ENCODE results near the gene SPNS1. TPM values are rescaled to one million over a fixed set of nuclear protein-coding genes. Genes with fewer than 3 reads are reported as not detected.

Gene SPNS1
- total RNA-seq, 1 experiment from 2014 or later = 38.6 TPM

DNA sequence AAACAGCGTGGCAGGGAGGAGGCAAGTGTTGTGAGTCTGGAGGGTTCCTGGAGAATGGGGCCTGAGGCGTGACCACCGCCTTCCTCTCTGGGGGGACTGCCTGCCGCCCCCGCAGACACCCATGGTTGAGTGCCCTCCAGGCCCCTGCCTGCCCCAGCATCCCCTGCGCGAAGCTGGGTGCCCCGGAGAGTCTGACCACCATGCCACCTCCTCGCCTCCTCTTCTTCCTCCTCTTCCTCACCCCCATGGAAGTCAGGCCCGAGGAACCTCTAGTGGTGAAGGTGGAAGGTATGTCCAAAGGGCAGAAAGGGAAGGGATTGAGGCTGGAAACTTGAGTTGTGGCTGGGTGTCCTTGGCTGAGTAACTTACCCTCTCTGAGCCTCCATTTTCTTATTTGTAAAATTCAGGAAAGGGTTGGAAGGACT is 42.8 kb upstream of the SPNS1 start, which contains the start of gene CD19:
Gene CD19, plus strand, starts transcription at position 171 of the 425 bp plus-strand sequence. Its CDS starts 30 bp downstream, at position 201.
- H3K23me2 ChIP-seq (ENCODE audit: insufficient read length, low read depth, low read length, poor library complexity, severe bottlenecking) = peaks cover 5% of the 10 kb centered on the region
- no peak within 1 kb of the TSS for H2BK15ac ChIP-seq (ENCODE audit: low read depth, low read length)
- no peak within 1 kb of the TSS for H2BK120ac ChIP-seq (ENCODE audit: low read depth, low read length, poor library complexity, severe bottlenecking)
- Mint-ChIP-seq H3K27ac (peak within 1 kb of the TSS in 2 of 3 experiments; percentile 88 to 94; a peak in 5 of 7 replicates), H3K36me3 (ENCODE audit: insufficient read depth in 1 of 3, low read depth in 3 of 3) (no peaks in the 10 kb centered on the region; a peak in 1 of 7 replicates), H3K9me3 (no peaks in the 10 kb centered on the region), H3K27me3 (ENCODE audit: low read depth) (peaks cover 10% of the 10 kb centered on the region), H3K4me3 (no peak within 1 kb of the TSS), H3K4me1 (peaks cover 11 to 12% of the 10 kb centered on the region in 2 experiments)
- no peak within 1 kb of the TSS for H3T11ph ChIP-seq (ENCODE audit: low read length)
- no peaks in the 10 kb centered on the region for H3K79me2 ChIP-seq (ENCODE audit: insufficient read depth, low read length)
- H2AK5ac ChIP-seq (ENCODE audit: insufficient read length, low read length) = no peak within 1 kb of the TSS
- no peaks in the 10 kb centered on the region for H3K9me3 ChIP-seq (ENCODE audit: control insufficient read depth, low read depth, low read length)
- TF ChIP-seq, protein P1, sequence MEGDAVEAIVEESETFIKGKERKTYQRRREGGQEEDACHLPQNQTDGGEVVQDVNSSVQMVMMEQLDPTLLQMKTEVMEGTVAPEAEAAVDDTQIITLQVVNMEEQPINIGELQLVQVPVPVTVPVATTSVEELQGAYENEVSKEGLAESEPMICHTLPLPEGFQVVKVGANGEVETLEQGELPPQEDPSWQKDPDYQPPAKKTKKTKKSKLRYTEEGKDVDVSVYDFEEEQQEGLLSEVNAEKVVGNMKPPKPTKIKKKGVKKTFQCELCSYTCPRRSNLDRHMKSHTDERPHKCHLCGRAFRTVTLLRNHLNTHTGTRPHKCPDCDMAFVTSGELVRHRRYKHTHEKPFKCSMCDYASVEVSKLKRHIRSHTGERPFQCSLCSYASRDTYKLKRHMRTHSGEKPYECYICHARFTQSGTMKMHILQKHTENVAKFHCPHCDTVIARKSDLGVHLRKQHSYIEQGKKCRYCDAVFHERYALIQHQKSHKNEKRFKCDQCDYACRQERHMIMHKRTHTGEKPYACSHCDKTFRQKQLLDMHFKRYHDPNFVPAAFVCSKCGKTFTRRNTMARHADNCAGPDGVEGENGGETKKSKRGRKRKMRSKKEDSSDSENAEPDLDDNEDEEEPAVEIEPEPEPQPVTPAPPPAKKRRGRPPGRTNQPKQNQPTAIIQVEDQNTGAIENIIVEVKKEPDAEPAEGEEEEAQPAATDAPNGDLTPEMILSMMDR (conservative IDR thresholded peaks at IDR 0.05) = no peak
- no peak within 1 kb of the TSS for H4K5ac ChIP-seq (ENCODE audit: insufficient read length, low read depth, low read length)
- H3K18ac ChIP-seq (ENCODE audit: insufficient read length, low read depth, low read length) = no peak within 1 kb of the TSS
- H3K14ac ChIP-seq (ENCODE audit: insufficient read depth, low read length) = no peak within 1 kb of the TSS; the same call in 1 of the 2 replicates
- H3K4me1 ChIP-seq (ENCODE audit: insufficient read depth, low read length) = no peaks in the 10 kb centered on the region
- H2BK5ac ChIP-seq (ENCODE audit: insufficient read length, low read length) = no peak within 1 kb of the TSS
- no peak within 1 kb of the TSS for H2AFZ ChIP-seq (ENCODE audit: low read length)
- no peaks in the 10 kb centered on the region for H3K27me3 ChIP-seq (ENCODE audit: insufficient read depth, low read length)
- no peak within 1 kb of the TSS for H3K4ac ChIP-seq (ENCODE audit: low read depth, low read length)
- DNase-seq = no peak
- H2BK12ac ChIP-seq (ENCODE audit: insufficient read length, low read depth, low read length) = no peak within 1 kb of the TSS
- H3K4me2 ChIP-seq (ENCODE audit: insufficient read depth, insufficient read length, low read length) = no peak within 1 kb of the TSS
- WGBS (ENCODE audit: extremely low coverage, insufficient read length, low lambda C conversion rate) = no CpG with 5 or more reads among the region's 10 CpGs
- H3K56ac ChIP-seq (ENCODE audit: insufficient read length, low read depth, low read length) = no peak within 1 kb of the TSS
- H3K27ac ChIP-seq (ENCODE audit: insufficient read length, low read depth, low read length) = no peak within 1 kb of the TSS
- H4K8ac ChIP-seq (replicated peaks; ENCODE audit: insufficient read length, low read depth, low read length) = no peak within 1 kb of the TSS
- no peak within 1 kb of the TSS for H3K9ac ChIP-seq (ENCODE audit: extremely low read depth, insufficient read length, low read length)
- H2BK20ac ChIP-seq (ENCODE audit: low read depth, low read length, poor library complexity, severe bottlenecking) = no peak within 1 kb of the TSS
- no peaks in the 10 kb centered on the region for H3K79me1 ChIP-seq (ENCODE audit: insufficient read depth, low read depth, low read length, poor library complexity, severe bottlenecking)
- H3K23ac ChIP-seq (ENCODE audit: insufficient read length, low read depth, low read length) = no peak within 1 kb of the TSS
- no peaks in the 10 kb centered on the region for H4K20me1 ChIP-seq (ENCODE audit: control insufficient read depth, insufficient read depth, insufficient read length)
- no peak within 1 kb of the TSS for H4K91ac ChIP-seq (ENCODE audit: insufficient read length, low read depth, low read length)
